ENCODE data around the gene MGAT4C. TPM values are rescaled to one million over a fixed set of nuclear protein-coding genes. Genes with fewer than 3 reads are reported as not detected.

The MGAT4C gene
- polyA plus RNA-seq, 2 of the 4 experiments (the other 2 are of a cell fraction) = 0.17 TPM; not detected in 1

- ATAC-seq (no peak), FAIRE-seq (no peak), DNase-seq (ENCODE audit: low read depth in 1 of 2, low spot score in 1 of 2) (no peak)
- no peak for TF ChIP-seq SMC3 (IDR thresholded peaks at IDR 0.05)
- TF ChIP-seq KDM1A (IDR thresholded peaks at IDR 0.05; ENCODE audit: low read depth) = no peak
- TF ChIP-seq PHF8 (IDR thresholded peaks at IDR 0.05; ENCODE audit: borderline replicate concordance, low read depth) = no peak
- no peak for TF ChIP-seq RNF2 (IDR thresholded peaks at IDR 0.05; ENCODE audit: borderline replicate concordance, low read depth)
- TF ChIP-seq HOXA7 (CRISPR knock-in tag; IDR thresholded peaks at IDR 0.05) = no peak
- TF ChIP-seq NFE2L2 (conservative IDR thresholded peaks at IDR 0.05; ENCODE audit: low read length) = no peak
- TF ChIP-seq TFCP2L1 (CRISPR knock-in tag; IDR thresholded peaks at IDR 0.05) = no peak
- no peak for TF ChIP-seq ELK1 (IDR thresholded peaks at IDR 0.05; ENCODE audit: low read depth, low read length)
- no peak for TF ChIP-seq ZC3H11A (IDR thresholded peaks at IDR 0.05)
- TF ChIP-seq FOSB (CRISPR knock-in tag; IDR thresholded peaks at IDR 0.05) = no peak
- TF ChIP-seq JUN (IDR thresholded peaks at IDR 0.05) = no peak
- no peak for TF ChIP-seq HOXB5 (CRISPR knock-in tag; IDR thresholded peaks at IDR 0.05)
- no peak for TF ChIP-seq EHMT2 (IDR thresholded peaks at IDR 0.05; ENCODE audit: low read depth)
- TF ChIP-seq ZNF302 (CRISPR knock-in tag; IDR thresholded peaks at IDR 0.05) = no peak
- H3K4me3 ChIP-seq = no peak overlapping the region
- 70% methylated on average over 2 of the region's 2 CpGs for WGBS (ENCODE audit: missing lambda C conversion rate)
- H3K9me3 ChIP-seq = no peaks in the 10 kb centered on the region
- H3K4me1 ChIP-seq = no peaks in the 10 kb centered on the region
- ChIA-PET POLR2A (no interaction called here), CTCF (no interaction called here)
- H3K27ac ChIP-seq = no peak overlapping the region
- H3K4me2 ChIP-seq = no peak overlapping the region
These were observed 27.4 kb upstream of the MGAT4C start for GRCh38 chr12:86283620-86284019.

- CTCF ChIA-PET = no interaction called here
- Histone ChIP-seq H3K4me1 (no peaks in the 10 kb centered on the region), H3K27ac (no peak overlapping the region), H3K9me3 (no peaks in the 10 kb centered on the region), H3K4me3 (no peak overlapping the region), H3K4me2 (no peak overlapping the region)
- FAIRE-seq (no peak), ATAC-seq (no peak), DNase-seq (ENCODE audit: low read depth in 1 of 2, low spot score in 1 of 2) (no peak)
- no peak for TF ChIP-seq RNF2 (IDR thresholded peaks at IDR 0.05; ENCODE audit: borderline replicate concordance, low read depth)
- POLR2A ChIA-PET = no interaction called here
- 68% methylated on average over 5 of the region's 5 CpGs for WGBS (ENCODE audit: missing lambda C conversion rate)
These were observed 19.2 kb upstream of the MGAT4C start for GRCh38 chr12:86275356-86275755.

- H3K9me3 ChIP-seq = no peaks in the 10 kb centered on the region
- no peak for ATAC-seq
- FAIRE-seq = no peak
- H3K4me2 ChIP-seq = no peak overlapping the region
- H3K4me3 ChIP-seq = no peak overlapping the region
- H3K4me1 ChIP-seq = no peaks in the 10 kb centered on the region
- no peak for DNase-seq (ENCODE audit: low read depth in 1 of 2, low spot score in 1 of 2)
- H3K27ac ChIP-seq = no peak overlapping the region
- TF ChIP-seq KDM5A (IDR thresholded peaks at IDR 0.05) = no peak
- TF ChIP-seq RNF2 (IDR thresholded peaks at IDR 0.05; ENCODE audit: borderline replicate concordance, low read depth) = no peak
- TF ChIP-seq FOSB (CRISPR knock-in tag; IDR thresholded peaks at IDR 0.05) = no peak
- TF ChIP-seq BHLHE40 (IDR thresholded peaks at IDR 0.05; ENCODE audit: low read depth, low read length) = no peak
- no peak for TF ChIP-seq POLR2AphosphoS2 (conservative IDR thresholded peaks at IDR 0.05; ENCODE audit: low read length)
- no peak for TF ChIP-seq CHD2 (IDR thresholded peaks at IDR 0.05; ENCODE audit: low read length, partially characterized antibody)
- no peak for TF ChIP-seq EHF (CRISPR knock-in tag; IDR thresholded peaks at IDR 0.05)
- TF ChIP-seq ZNF302 (CRISPR knock-in tag; IDR thresholded peaks at IDR 0.05) = no peak
- no peak for TF ChIP-seq HOXB13 (CRISPR knock-in tag; IDR thresholded peaks at IDR 0.05; ENCODE audit: low read depth)
- TF ChIP-seq MAFK (IDR thresholded peaks at IDR 0.05; ENCODE audit: partially characterized antibody) = no peak
- TF ChIP-seq HEYL (CRISPR knock-in tag; IDR thresholded peaks at IDR 0.05) = no peak
- POLR2A ChIA-PET = no interaction called here
- CTCF ChIA-PET = no interaction called here
- WGBS (ENCODE audit: missing lambda C conversion rate) = 68% methylated on average over 5 of the region's 5 CpGs
These were observed 9.1 kb upstream of the MGAT4C start for GRCh38 chr12:86265329-86265695.
